GM18951 (cell line): ENCODE data around the gene ITPR2.

Experiments used
- POLR2A ChIP-seq: IDR thresholded peaks from 4 replicates; pipeline ENCODE4 v1.6.1; 2011; ENCODE audit warnings: mild to moderate bottlenecking; ENCODE audit not compliant: insufficient read length, insufficient read depth; ENCODE audit errors: extremely low read depth
- in situ Hi-C: fragments of 300-500 bp; cut with MboI; formaldehyde crosslinking; loops from one replicate; pipeline ENCODE4 v1.12.0; 2022; ENCODE audit warnings: low sequenced_read_pairs, mixed read lengths, inconsistent platforms; ENCODE audit not compliant: unreplicated experiment

The ITPR2 gene

GRCh38 chr12:26727482-26728204 lies 105.4 kb downstream of the ITPR2 start:
- in situ Hi-C loops = no loop called here
- TF ChIP-seq POLR2A = no peak

DNA sequence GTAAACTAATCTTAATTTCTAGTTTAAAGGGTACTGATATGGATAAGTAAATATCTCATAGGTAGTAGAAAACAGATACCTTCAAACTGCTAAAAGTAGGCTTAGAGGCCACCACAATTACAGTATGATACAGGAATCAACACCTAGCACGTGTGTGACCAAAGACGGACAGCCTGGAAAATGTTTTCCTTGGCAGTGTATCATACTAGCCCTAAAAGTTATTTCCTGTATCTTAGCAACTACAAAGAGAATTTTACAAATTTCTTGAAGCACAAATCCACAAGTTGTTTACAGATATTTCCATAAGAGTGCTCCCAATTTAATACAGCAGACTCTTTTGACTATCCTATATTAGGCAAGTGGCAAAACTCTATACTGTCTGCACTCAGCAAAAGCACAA lies 106.0 kb downstream of the ITPR2 start:
- in situ Hi-C loops = no loop called here
- no peak for TF ChIP-seq POLR2A

- no peak for TF ChIP-seq POLR2A
- in situ Hi-C loops = no loop called here
Observed at GRCh38 chr12:26725276-26725916, 107.6 kb downstream of the ITPR2 start.

GRCh38 chr12:26724309-26724702 lies 108.7 kb downstream of the ITPR2 start:
- TF ChIP-seq POLR2A = no peak
- in situ Hi-C loops = no loop called here

DNA sequence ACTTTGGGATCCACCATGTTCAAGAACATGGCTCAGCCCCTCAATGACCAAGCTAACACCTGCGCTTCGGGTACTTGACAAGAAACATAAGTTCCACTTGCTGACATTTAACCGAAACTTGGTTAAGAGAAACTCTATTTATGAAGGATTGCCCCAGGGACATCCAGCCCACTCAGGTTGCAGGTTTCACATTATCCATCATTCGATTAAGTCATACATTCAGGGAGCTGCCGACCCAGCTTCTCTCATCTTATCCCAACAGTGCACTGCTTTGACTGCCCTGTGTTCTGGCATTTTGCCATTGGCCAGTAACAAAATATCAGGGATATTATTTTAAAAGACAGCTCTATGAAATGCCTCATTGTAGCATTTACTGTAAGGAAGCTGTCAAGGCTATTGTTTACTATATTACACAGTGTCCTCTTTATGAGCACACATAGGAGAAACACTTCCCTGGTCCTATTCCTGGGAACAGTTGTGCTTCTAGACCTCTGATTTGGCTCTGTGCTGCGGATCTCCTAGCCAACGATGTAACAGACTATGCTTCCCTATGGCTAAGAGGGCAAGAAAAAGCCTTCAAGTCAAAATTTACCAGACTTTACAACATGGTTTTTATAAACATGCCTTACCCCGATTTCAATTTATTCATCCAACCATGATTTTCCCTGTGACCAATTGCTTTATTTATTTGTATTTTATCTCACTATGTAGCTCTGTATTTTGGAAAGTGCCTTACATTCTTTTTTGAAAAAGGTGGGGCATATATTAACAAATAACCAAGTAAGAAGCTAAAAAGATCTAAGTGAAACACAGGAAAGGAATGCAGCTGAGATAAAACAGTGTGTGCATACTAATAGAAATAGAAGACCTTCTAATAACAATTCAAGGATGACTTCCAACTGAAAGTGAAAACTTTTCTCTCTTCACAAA lies 109.3 kb downstream of the ITPR2 start:
- in situ Hi-C loops = no loop called here
- TF ChIP-seq POLR2A = no peak

GRCh38 chr12:26721800-26722199 lies 111.2 kb downstream of the ITPR2 start:
- in situ Hi-C loops = no loop called here
- TF ChIP-seq POLR2A = no peak

GRCh38 chr12:26719852-26720251 lies 113.1 kb downstream of the ITPR2 start:
- TF ChIP-seq POLR2A = no peak
- in situ Hi-C loops = no loop called here

- no peak for TF ChIP-seq POLR2A
- in situ Hi-C loops = no loop called here
Observed at GRCh38 chr12:26717757-26718156, 115.2 kb downstream of the ITPR2 start.

- TF ChIP-seq POLR2A = no peak
- in situ Hi-C loops = no loop called here
Observed at GRCh38 chr12:26715232-26715631, 117.8 kb downstream of the ITPR2 start.

DNA sequence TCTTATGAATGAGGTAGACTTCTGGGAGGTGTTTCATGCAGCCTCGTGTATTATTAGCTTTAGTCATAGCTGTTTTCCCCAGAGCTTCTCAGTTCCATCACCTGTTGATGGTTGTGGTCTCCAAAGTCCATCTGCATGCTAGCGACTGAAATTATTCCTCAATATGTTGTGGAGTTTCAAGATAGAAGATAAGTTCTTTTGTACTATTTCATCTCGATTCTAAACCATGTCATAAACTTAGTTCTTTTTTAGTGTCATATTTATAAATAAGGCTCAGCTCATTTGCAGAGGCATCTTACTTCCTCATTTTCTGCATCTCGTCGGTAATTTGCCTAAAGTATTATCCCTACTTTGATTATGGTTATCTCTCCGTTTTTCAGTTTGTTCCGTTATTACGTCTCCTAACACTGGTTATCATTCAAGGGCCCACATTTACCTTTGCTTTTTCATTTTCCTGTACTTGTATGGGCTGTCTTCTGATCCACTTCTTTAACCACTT lies 119.1 kb downstream of the ITPR2 start:
- TF ChIP-seq POLR2A = no peak
- in situ Hi-C loops = no loop called here

GRCh38 chr12:26712892-26713291 lies 120.1 kb downstream of the ITPR2 start:
- in situ Hi-C loops = no loop called here
- TF ChIP-seq POLR2A = no peak

- in situ Hi-C loops = no loop called here
- no peak for TF ChIP-seq POLR2A
Observed at GRCh38 chr12:26711569-26711968, 121.4 kb downstream of the ITPR2 start.

- in situ Hi-C loops = no loop called here
- no peak for TF ChIP-seq POLR2A
Observed at GRCh38 chr12:26711072-26711471, 121.9 kb downstream of the ITPR2 start.
